ENCODE measurements around the gene ATP6V0A1.

The ATP6V0A1 gene

GRCh38 chr17:42518755-42519545 lies 60.3 kb downstream of the ATP6V0A1 start:
- no peak overlapping the region for H3K9ac ChIP-seq
- no peaks in the 10 kb centered on the region for H3K79me2 ChIP-seq (ENCODE audit: insufficient read depth, low read depth)
- H3K27me3 ChIP-seq (ENCODE audit: insufficient read depth, low read depth) = no peaks in the 10 kb centered on the region
- no peak overlapping the region; the same call in 1 of the 2 replicates for H3K4me2 ChIP-seq
- H3K4me3 ChIP-seq (IDR thresholded peaks at IDR 0.05; ENCODE audit: insufficient read depth, low read depth, low read length) = no peak overlapping the region
- no peak overlapping the region for H3K27ac ChIP-seq
- no peak overlapping the region for H2AFZ ChIP-seq (ENCODE audit: low read depth)
- no peak for TF ChIP-seq CTCF (conservative IDR thresholded peaks at IDR 0.05; ENCODE audit: low read depth, low read length)
- no peaks in the 10 kb centered on the region for H4K20me1 ChIP-seq (ENCODE audit: insufficient read depth)
- H3K36me3 ChIP-seq (ENCODE audit: insufficient read depth) = no peaks in the 10 kb centered on the region
- H3K4me1 ChIP-seq (ENCODE audit: low read depth, poor library complexity, severe bottlenecking) = peaks cover 21% of the 10 kb centered on the region

GRCh38 chr17:42519546-42520491 lies 61.1 kb downstream of the ATP6V0A1 start:
- Histone ChIP-seq H4K20me1 (ENCODE audit: insufficient read depth) (no peaks in the 10 kb centered on the region), H3K27me3 (ENCODE audit: insufficient read depth, low read depth) (no peaks in the 10 kb centered on the region), H3K9ac (no peak overlapping the region), H3K4me3 (IDR thresholded peaks at IDR 0.05; ENCODE audit: insufficient read depth, low read depth, low read length) (no peak overlapping the region), H3K36me3 (ENCODE audit: insufficient read depth) (no peaks in the 10 kb centered on the region), H3K79me2 (ENCODE audit: insufficient read depth, low read depth) (no peaks in the 10 kb centered on the region), H3K27ac (no peak overlapping the region), H3K4me2 (no peak overlapping the region), H2AFZ (ENCODE audit: low read depth) (no peak overlapping the region), H3K4me1 (ENCODE audit: low read depth, poor library complexity, severe bottlenecking) (peaks cover 24% of the 10 kb centered on the region)
- TF ChIP-seq CTCF (conservative IDR thresholded peaks at IDR 0.05; ENCODE audit: low read depth, low read length) = no peak

GRCh38 chr17:42520540-42520951 lies 61.9 kb downstream of the ATP6V0A1 start:
- Histone ChIP-seq H2AFZ (ENCODE audit: low read depth) (no peak overlapping the region), H3K9ac (no peak overlapping the region), H3K36me3 (ENCODE audit: insufficient read depth) (no peaks in the 10 kb centered on the region), H3K79me2 (ENCODE audit: insufficient read depth, low read depth) (no peaks in the 10 kb centered on the region), H3K27me3 (ENCODE audit: insufficient read depth, low read depth) (no peaks in the 10 kb centered on the region), H3K4me2 (no peak overlapping the region), H3K27ac (no peak overlapping the region), H3K4me1 (ENCODE audit: low read depth, poor library complexity, severe bottlenecking) (peaks cover 24% of the 10 kb centered on the region), H4K20me1 (ENCODE audit: insufficient read depth) (no peaks in the 10 kb centered on the region), H3K4me3 (IDR thresholded peaks at IDR 0.05; ENCODE audit: insufficient read depth, low read depth, low read length) (no peak overlapping the region)
- TF ChIP-seq CTCF (conservative IDR thresholded peaks at IDR 0.05; ENCODE audit: low read depth, low read length) = peak; percentile 48; the same call in 1 of the 2 replicates

- no peak overlapping the region for H3K4me3 ChIP-seq (IDR thresholded peaks at IDR 0.05; ENCODE audit: insufficient read depth, low read depth, low read length)
- no peaks in the 10 kb centered on the region for H3K79me2 ChIP-seq (ENCODE audit: insufficient read depth, low read depth)
- H2AFZ ChIP-seq (ENCODE audit: low read depth) = no peak overlapping the region
- no peaks in the 10 kb centered on the region for H3K36me3 ChIP-seq (ENCODE audit: insufficient read depth)
- no peak overlapping the region for H3K4me2 ChIP-seq
- H4K20me1 ChIP-seq (ENCODE audit: insufficient read depth) = no peaks in the 10 kb centered on the region
- TF ChIP-seq CTCF (conservative IDR thresholded peaks at IDR 0.05; ENCODE audit: low read depth, low read length) = no peak
- no peaks in the 10 kb centered on the region for H3K27me3 ChIP-seq (ENCODE audit: insufficient read depth, low read depth)
- no peak overlapping the region for H3K9ac ChIP-seq
- no peak overlapping the region for H3K27ac ChIP-seq
- peaks cover 24% of the 10 kb centered on the region for H3K4me1 ChIP-seq (ENCODE audit: low read depth, poor library complexity, severe bottlenecking)
Observed at GRCh38 chr17:42521036-42521435, 62.4 kb downstream of the ATP6V0A1 start.
